Activated B cell treated with CpG ODN at 0.5 μM for 24 hours (primary cell): ENCODE measurements around the gene FMO5. TPM values are rescaled to one million over a fixed set of nuclear protein-coding genes. Genes with fewer than 3 reads are reported as not detected.

ENCODE experiments used
- ATAC-seq: fragments of 200-7000 bp; cut with Tn5 transposase; one replicate; pipeline ENCODE4 v1.10.0; 2021; ENCODE audit warnings: low read depth, mild to moderate bottlenecking, moderate library complexity
- CTCF ChIA-PET: fragments of 350-600 bp; sonication (Branson Sonifier 250); formaldehyde crosslinking; loops from one replicate; lab custom pipeline; 2021; ENCODE audit warnings: antibody characterized with exemption; lab: Charles Lee
- POLR2A ChIA-PET: fragments of 350-600 bp; sonication (Branson Sonifier 250); formaldehyde crosslinking; loops from one replicate; lab custom pipeline; 2021; ENCODE audit warnings: antibody characterized with exemption; lab: Charles Lee
- DNase-seq: peaks from one replicate; pipeline ENCODE4 v3.0.0; 2022
- H3K27ac Mint-ChIP-seq: one replicate; pipeline ENCODE4 v1.8.0; 2020; ENCODE audit warnings: mixed read lengths
- H3K27me3 Mint-ChIP-seq: one replicate; pipeline ENCODE4 v1.8.0; 2021; ENCODE audit warnings: mixed read lengths
- H3K36me3 Mint-ChIP-seq: one replicate; pipeline ENCODE4 v1.8.0; 2021; ENCODE audit warnings: low read depth, mixed read lengths
- H3K4me1 Mint-ChIP-seq: one replicate; pipeline ENCODE4 v1.8.0; 2021; ENCODE audit warnings: mixed read lengths
- H3K4me3 Mint-ChIP-seq: one replicate; pipeline ENCODE4 v1.8.0; 2020; ENCODE audit warnings: mild to moderate bottlenecking, mixed read lengths
- H3K9me3 Mint-ChIP-seq: one replicate; pipeline ENCODE4 v1.8.0; 2020; ENCODE audit warnings: mixed read lengths
- intact Hi-C: fragments of 100-400 bp; cut with micrococcal nuclease; formaldehyde crosslinking; loops from one replicate; pipeline ENCODE4 v1.15.1; 2024
- total RNA-seq: library from RNA; stranded (reverse); gene quantifications from 2 replicates; pipeline ENCODE4 v1.2.3, GENCODE V29; 2022
- TF ChIP-seq, protein P1 (sequence below): fragments of 200-600 bp; IDR thresholded peaks from one replicate; pipeline ENCODE4 v1.8.0; 2022; ENCODE audit warnings: antibody characterized with exemption, mild to moderate bottlenecking

The FMO5 gene
- total RNA-seq, 1 donor from 2014 or later, result 1.8 TPM

- TF ChIP-seq, protein P1, sequence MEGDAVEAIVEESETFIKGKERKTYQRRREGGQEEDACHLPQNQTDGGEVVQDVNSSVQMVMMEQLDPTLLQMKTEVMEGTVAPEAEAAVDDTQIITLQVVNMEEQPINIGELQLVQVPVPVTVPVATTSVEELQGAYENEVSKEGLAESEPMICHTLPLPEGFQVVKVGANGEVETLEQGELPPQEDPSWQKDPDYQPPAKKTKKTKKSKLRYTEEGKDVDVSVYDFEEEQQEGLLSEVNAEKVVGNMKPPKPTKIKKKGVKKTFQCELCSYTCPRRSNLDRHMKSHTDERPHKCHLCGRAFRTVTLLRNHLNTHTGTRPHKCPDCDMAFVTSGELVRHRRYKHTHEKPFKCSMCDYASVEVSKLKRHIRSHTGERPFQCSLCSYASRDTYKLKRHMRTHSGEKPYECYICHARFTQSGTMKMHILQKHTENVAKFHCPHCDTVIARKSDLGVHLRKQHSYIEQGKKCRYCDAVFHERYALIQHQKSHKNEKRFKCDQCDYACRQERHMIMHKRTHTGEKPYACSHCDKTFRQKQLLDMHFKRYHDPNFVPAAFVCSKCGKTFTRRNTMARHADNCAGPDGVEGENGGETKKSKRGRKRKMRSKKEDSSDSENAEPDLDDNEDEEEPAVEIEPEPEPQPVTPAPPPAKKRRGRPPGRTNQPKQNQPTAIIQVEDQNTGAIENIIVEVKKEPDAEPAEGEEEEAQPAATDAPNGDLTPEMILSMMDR, result no peak
- H3K36me3 Mint-ChIP-seq, result peaks cover 12% of the 10 kb centered on the region
- no peaks in the 10 kb centered on the region for H3K9me3 Mint-ChIP-seq
- H3K4me3 Mint-ChIP-seq, result no peak overlapping the region
- H3K4me1 Mint-ChIP-seq, result peaks cover 58% of the 10 kb centered on the region
- ChIA-PET POLR2A (no interaction called here), CTCF (no interaction called here)
- DNase-seq (no peak), ATAC-seq (no peak)
- H3K27ac Mint-ChIP-seq, result peak overlapping the region; percentile 27
- no peaks in the 10 kb centered on the region for H3K27me3 Mint-ChIP-seq
- intact Hi-C loops, result loop anchor here (10.0 kb wide), 2 partner anchors 347 to 873 kb away; no protein-coding TSS in a partner anchor
Observed at GRCh38 chr1:147247656-147248238, 22.6 kb upstream of the FMO5 start.

DNA sequence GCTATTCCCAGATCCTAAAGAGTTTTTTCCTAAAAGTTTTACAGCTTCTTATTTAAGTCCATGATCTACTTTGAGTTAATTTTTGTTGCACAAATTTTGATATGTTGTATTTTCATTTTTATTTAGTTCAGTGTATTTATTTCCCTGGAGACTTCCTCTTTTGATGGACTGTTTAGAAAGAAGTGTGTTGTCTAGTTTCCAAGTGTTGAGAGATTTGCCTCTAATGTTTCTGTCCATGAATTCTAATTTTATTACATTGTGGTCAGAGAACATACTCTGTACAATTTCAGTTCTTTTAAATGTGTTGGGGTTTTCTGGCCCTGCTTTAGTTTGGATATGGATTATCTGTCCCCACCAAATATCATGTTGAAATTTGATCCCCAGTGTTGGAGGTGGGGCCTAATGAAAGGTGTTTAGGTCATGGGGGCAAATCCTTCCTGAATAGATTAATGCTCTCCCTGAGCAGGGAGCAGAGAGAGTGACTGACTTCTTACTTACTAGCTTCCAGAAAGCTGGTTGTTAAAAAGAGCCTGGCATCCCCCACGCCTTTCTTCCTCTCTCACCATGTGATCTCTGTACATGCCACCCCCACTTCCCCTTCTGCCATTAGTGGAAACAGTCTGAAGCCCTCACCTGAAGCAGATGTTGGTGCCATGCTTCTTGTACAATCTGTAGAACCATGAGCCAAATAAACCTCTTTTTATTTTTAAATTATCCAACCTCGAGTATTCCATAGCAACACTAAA, 21.9 kb upstream of the FMO5 start:
- H3K9me3 Mint-ChIP-seq, result no peaks in the 10 kb centered on the region
- CTCF ChIA-PET, result no interaction called here
- peaks cover 7% of the 10 kb centered on the region for H3K36me3 Mint-ChIP-seq
- ATAC-seq (no peak), DNase-seq (no peak)
- intact Hi-C loops, result loop anchor here (10.0 kb wide), 2 partner anchors 348 to 872 kb away; no protein-coding TSS in a partner anchor
- H3K4me1 Mint-ChIP-seq, result peaks cover 56% of the 10 kb centered on the region
- POLR2A ChIA-PET, result no interaction called here
- TF ChIP-seq, protein P1, result no peak
- H3K27me3 Mint-ChIP-seq, result no peaks in the 10 kb centered on the region
- H3K27ac Mint-ChIP-seq, result peak overlapping the region; percentile 47
- H3K4me3 Mint-ChIP-seq, result peak overlapping the region; percentile 33

DNA sequence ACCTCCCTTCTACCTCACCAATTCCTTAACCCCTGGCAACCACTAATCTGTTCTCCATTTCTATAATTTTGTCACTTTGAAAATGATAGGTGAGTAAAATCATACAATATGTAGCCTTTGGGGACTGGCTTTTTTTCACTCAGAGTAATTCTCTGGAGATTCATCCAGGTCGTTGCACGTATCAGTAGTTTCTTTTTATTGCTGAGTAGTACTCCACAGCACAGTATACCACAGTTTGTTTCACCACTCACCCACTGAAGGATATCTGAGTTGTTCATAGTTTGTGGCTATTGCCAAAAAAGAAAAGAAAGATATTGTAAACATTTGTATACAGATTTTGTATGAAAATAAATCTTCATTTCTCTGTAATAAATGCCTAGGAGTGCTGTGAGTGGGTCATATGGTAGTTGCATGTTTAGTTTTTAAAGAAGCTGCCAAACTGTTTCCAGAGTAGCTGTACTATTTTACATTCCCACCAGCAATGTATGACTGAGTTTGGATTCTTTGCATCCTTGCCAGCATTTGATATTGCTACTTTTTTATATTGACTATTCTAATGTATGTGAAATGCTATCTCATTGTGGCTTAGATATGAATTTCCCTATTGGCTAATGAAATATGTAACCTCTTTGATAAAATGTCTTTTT, 21.0 kb upstream of the FMO5 start:
- Mint-ChIP-seq H3K27ac (peak overlapping the region; percentile 6), H3K4me1 (peaks cover 57% of the 10 kb centered on the region), H3K9me3 (no peaks in the 10 kb centered on the region), H3K27me3 (no peaks in the 10 kb centered on the region), H3K4me3 (no peak overlapping the region), H3K36me3 (peaks cover 7% of the 10 kb centered on the region)
- no peak for ATAC-seq
- TF ChIP-seq, protein P1, result no peak
- intact Hi-C loops, result loop anchor here (10.0 kb wide), 2 partner anchors 349 to 871 kb away; no protein-coding TSS in a partner anchor
- CTCF ChIA-PET, result no interaction called here
- DNase-seq, result no peak
- POLR2A ChIA-PET, result no interaction called here

GRCh38 chr1:147245586-147246021, 20.5 kb upstream of the FMO5 start:
- Mint-ChIP-seq H3K36me3 (peaks cover 5% of the 10 kb centered on the region), H3K27ac (peak overlapping the region; percentile 6), H3K4me1 (peaks cover 52% of the 10 kb centered on the region), H3K27me3 (no peaks in the 10 kb centered on the region), H3K9me3 (no peaks in the 10 kb centered on the region), H3K4me3 (no peak overlapping the region)
- ChIA-PET CTCF (no interaction called here), POLR2A (no interaction called here)
- no peak for ATAC-seq
- TF ChIP-seq, protein P1, result no peak
- no peak for DNase-seq
- intact Hi-C loops, result loop anchor here (10.0 kb wide), 2 partner anchors 349 to 871 kb away; no protein-coding TSS in a partner anchor

- DNase-seq (no peak), ATAC-seq (no peak)
- CTCF ChIA-PET, result no interaction called here
- peaks cover 49% of the 10 kb centered on the region for H3K4me1 Mint-ChIP-seq
- H3K27me3 Mint-ChIP-seq, result no peaks in the 10 kb centered on the region
- intact Hi-C loops, result loop anchor here (10.0 kb wide), 2 partner anchors 350 to 870 kb away; no protein-coding TSS in a partner anchor
- no peak overlapping the region for H3K4me3 Mint-ChIP-seq
- TF ChIP-seq, protein P1, result no peak
- peaks cover 5% of the 10 kb centered on the region for H3K36me3 Mint-ChIP-seq
- no peak overlapping the region for H3K27ac Mint-ChIP-seq
- POLR2A ChIA-PET, result no interaction called here
- H3K9me3 Mint-ChIP-seq, result no peaks in the 10 kb centered on the region
Observed at GRCh38 chr1:147245129-147245528, 20.0 kb upstream of the FMO5 start.
